ENCODE data around the gene GALR3. TPM values are rescaled to one million over a fixed set of nuclear protein-coding genes. Genes with fewer than 3 reads are reported as not detected.

GALR3 gene
- total and polyA plus RNA-seq, 2 of the 4 experiments (the other 2 are of a cell fraction), result not detected

DNA sequence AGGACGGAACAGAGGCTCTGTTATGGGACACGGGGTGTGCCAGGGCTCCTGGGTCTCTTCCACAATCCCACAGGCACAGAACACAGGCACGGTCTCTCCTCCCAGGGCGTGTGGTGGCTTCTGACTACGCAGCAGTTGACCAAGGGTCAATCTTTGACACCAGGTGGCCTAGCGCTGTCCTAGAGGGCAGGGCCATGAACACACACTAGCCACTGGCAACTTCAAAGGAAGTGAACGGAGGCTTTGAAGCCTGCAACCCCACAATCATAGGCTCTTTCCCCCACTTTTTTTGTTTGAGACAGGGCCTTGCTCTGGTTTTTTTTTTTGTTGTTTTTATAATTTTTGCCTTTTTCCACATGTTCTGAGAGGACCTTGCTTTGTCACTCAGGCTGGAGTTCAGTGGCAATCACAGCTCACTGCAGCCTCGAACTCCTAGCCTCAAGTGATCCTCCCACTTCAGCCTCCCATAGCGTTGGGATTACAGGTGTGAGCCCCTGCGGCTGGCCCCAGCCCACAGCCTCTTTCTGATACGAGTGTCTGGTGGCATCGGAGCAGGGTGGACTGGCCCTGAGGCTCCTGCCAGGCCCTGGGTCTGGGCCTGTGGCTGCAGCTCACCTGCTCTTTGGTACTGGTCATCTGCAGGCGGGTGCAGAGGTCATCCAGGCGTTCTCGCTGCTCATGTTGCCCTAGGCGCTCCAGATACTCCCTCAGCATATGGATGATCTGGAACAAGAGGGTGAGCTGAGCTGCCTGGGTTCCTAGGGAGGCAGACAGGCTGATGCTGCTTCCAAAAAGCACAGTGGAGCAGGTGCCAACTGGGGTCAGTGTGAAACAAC, 9.1 kb downstream of the GALR3 start:
- Histone ChIP-seq H3K4ac (ENCODE audit: low read depth, low read length) (no peak overlapping the region), H3K14ac (replicated peaks; ENCODE audit: low read depth, low read length) (no peak overlapping the region), H2AFZ (replicated peaks; ENCODE audit: low read length, poor library complexity) (peak overlapping the region; percentile 21), H3K79me1 (ENCODE audit: low read depth in 1 of 2, low read length in 2 of 2) (0 out of 4 replicates have a peak, but pooled peaks cover 0 to 3% of the 10 kb centered on the region in 2 experiments), H2AK5ac (ENCODE audit: low read depth, low read length) (no peak overlapping the region), H3K9ac (ENCODE audit: low read depth, low read length) (no peak overlapping the region), H3K27me3 (ENCODE audit: control insufficient read depth, insufficient read depth, low read length) (no peaks in the 10 kb centered on the region), H3K9me3 (ENCODE audit: control insufficient read depth, insufficient read depth, low read length) (no peaks in the 10 kb centered on the region), H2BK5ac (ENCODE audit: low read depth, low read length, poor library complexity, severe bottlenecking) (no peak overlapping the region), H3K4me1 (ENCODE audit: control insufficient read depth, insufficient read depth, low read length) (no peaks in the 10 kb centered on the region), H3K27ac (ENCODE audit: insufficient read depth, low read length) (no peak overlapping the region), H3K56ac (ENCODE audit: extremely low read depth, insufficient read depth, low read length) (no peak overlapping the region), H2AK9ac (replicated peaks; ENCODE audit: low read depth, low read length, poor library complexity) (peak overlapping the region; percentile 42), H4K8ac (ENCODE audit: low read depth in 2 of 2, low read length in 2 of 2) (no peak overlapping the region), H4K20me1 (ENCODE audit: insufficient read depth, low read length) (no peaks in the 10 kb centered on the region), H3K4me3 (ENCODE audit: insufficient read depth, low read depth, low read length) (no peak overlapping the region), H3K18ac (ENCODE audit: low read depth, low read length) (no peak overlapping the region), H3K36me3 (ENCODE audit: control insufficient read depth, insufficient read depth, low read length) (peaks cover 41% of the 10 kb centered on the region), H2BK120ac (ENCODE audit: low read depth, low read length) (no peak overlapping the region), H4K91ac (ENCODE audit: insufficient read depth, low read depth, low read length) (no peak overlapping the region), H3K9me1 (ENCODE audit: insufficient read depth, low read length) (no peaks in the 10 kb centered on the region), H2BK20ac (ENCODE audit: low read depth, low read length) (no peak overlapping the region), H4K5ac (ENCODE audit: low read depth, low read length) (no peak overlapping the region), H2BK15ac (ENCODE audit: low read depth, low read length) (no peak overlapping the region), H3K23ac (ENCODE audit: low read depth, low read length) (no peak overlapping the region), H3K4me2 (ENCODE audit: low read depth, low read length) (no peak overlapping the region)
- ATAC-seq (ENCODE audit: low read depth) (no peak), DNase-seq (no peak)
- intact Hi-C loops (cut with micrococcal nuclease) (no loop called here), dilution Hi-C loops (cut with HindIII; ENCODE audit: low sequenced_read_pairs, unreplicated experiment) (no loop called here), in situ Hi-C loops (cut with MboI; ENCODE audit: low sequenced_read_pairs) (no loop called here)
- CTCF ChIA-PET, result no interaction called here
- TF ChIP-seq CEBPB (IDR thresholded peaks at IDR 0.05; ENCODE audit: low read depth, low read length) (no peak), MXI1 (IDR thresholded peaks at IDR 0.05; ENCODE audit: borderline replicate concordance, low read depth, low read length) (no peak), CHD1 (IDR thresholded peaks at IDR 0.05; ENCODE audit: low read depth, low read length) (no peak), RAD21 (IDR thresholded peaks at IDR 0.05; ENCODE audit: low read length) (no peak)
- BruUV-seq (replicated peaks), result no TSS peak
- WGBS, 2 experiments (ENCODE audit: extremely low coverage in 2 of 2, insufficient read length in 1 of 2), result 96% methylated on average over 11 of the region's 16 CpGs; no CpG with 5 or more reads in 1 of the 2 experiments
- POLR2A ChIA-PET (ENCODE audit: unreplicated experiment), result no interaction called here

Measured in IMR-90 (cell line).